Right lobe of liver (tissue), 6 donors: Measurements from ENCODE around the gene PNLIPRP1. TPM values are rescaled to one million over a fixed set of nuclear protein-coding genes. Genes with fewer than 3 reads are reported as not detected.

Experiments used
- ATAC-seq, 4 donors: fragments of 200-7000 bp; cut with Tn5 transposase; one replicate each; pipeline ENCODE4 v1.9.1; 2020; ENCODE audit warnings: mild to moderate bottlenecking in 4 of 4, moderate library complexity in 4 of 4
- DNase-seq, 3 donors: peaks; one replicate each; pipeline ENCODE4 v3.0.0-alpha.2; 2020
- H3K27ac ChIP-seq, 3 donors: fragments of 200-600 bp; one replicate each; pipeline ENCODE4 v1.8.0; 2022
- H3K27me3 ChIP-seq, 2 donors: fragments of 200-600 bp; one replicate each; pipeline ENCODE4 v1.8.0; 2022
- H3K36me3 ChIP-seq, 4 donors: fragments of 200-600 bp; sonication (generic) in 1 of 4; one replicate each; pipeline versions ENCODE4 v1.5.1 to v1.8.0; 2017 to 2022; ENCODE audit warnings: control low read depth in 1 of 4
- H3K4me1 ChIP-seq, 4 donors: fragments of 200-600 bp; sonication (generic) in 1 of 4; one replicate each; pipeline versions ENCODE4 v1.5.1 to v1.8.0; 2017 to 2022; ENCODE audit warnings: control low read depth in 1 of 4
- H3K4me3 ChIP-seq, 3 donors: fragments of 200-600 bp; one replicate each; pipeline ENCODE4 v1.8.0; 2022
- H3K9me3 ChIP-seq, 4 donors: fragments of 200-600 bp; sonication (generic) in 1 of 4; one replicate each; pipeline versions ENCODE4 v1.5.1 to v1.8.0; 2017 to 2022; ENCODE audit warnings: control low read depth in 1 of 4
- CTCF ChIP-seq, 4 donors: fragments of 200-600 bp in 3 of 4; fragments of 450-650 bp in 1 of 4; IDR thresholded peaks; one replicate each; pipeline versions ENCODE4 v1.5.1 to v1.8.0; 2016 to 2022; ENCODE audit warnings: antibody characterized with exemption in 4 of 4, mild to moderate bottlenecking in 2 of 4
- POLR2A ChIP-seq: fragments of 450-650 bp; IDR thresholded peaks from one replicate; pipeline ENCODE4 v1.6.1; 2017; ENCODE audit warnings: antibody characterized with exemption, mild to moderate bottlenecking
- WGBS: methylation state at CpG from one replicate; pipeline ENCODE4 v1.1.6; 2018; ENCODE audit warnings: low coverage, low lambda C conversion rate; ENCODE audit not compliant: insufficient coverage; ENCODE audit errors: missing lambda C conversion rate; 5-methylcytosine and 5-hydroxymethylcytosine counted together
- intact Hi-C, 2 donors: fragments of 100-400 bp; cut with DNase I; formaldehyde crosslinking; loops; one replicate each; pipeline versions ENCODE4 v1.11.2 to v1.14.1; 2022
- total RNA-seq, 6 experiments: library from RNA; depleted of rRNA in 2 of 6; stranded (reverse); fragments of >200 nt in 2 of 6; fragmentation: NEBNext Ultra II Directional in 3 of 6; extraction: Animal tissue kit (Norgen Biotek cat#: 25700) in 3 of 6; gene quantifications; one replicate each; pipeline versions ENCODE4 v1.1.0 to v1.2.4, GENCODE V29; 2016 to 2023
- donor health status: DM: no; HTN: yes; CAD: no.
- donor health status: DM: no; HTN: no; CAD: no.
- donor health status: DM: no; HTN: no; CAD: no.
- donor health status: DM: no; HTN: yes; CAD: no.
- donor health status: DM: no; HTN: yes; CAD: no.

Gene PNLIPRP1
- total RNA-seq, 6 experiments from 2014 or later, result not detected

DNA sequence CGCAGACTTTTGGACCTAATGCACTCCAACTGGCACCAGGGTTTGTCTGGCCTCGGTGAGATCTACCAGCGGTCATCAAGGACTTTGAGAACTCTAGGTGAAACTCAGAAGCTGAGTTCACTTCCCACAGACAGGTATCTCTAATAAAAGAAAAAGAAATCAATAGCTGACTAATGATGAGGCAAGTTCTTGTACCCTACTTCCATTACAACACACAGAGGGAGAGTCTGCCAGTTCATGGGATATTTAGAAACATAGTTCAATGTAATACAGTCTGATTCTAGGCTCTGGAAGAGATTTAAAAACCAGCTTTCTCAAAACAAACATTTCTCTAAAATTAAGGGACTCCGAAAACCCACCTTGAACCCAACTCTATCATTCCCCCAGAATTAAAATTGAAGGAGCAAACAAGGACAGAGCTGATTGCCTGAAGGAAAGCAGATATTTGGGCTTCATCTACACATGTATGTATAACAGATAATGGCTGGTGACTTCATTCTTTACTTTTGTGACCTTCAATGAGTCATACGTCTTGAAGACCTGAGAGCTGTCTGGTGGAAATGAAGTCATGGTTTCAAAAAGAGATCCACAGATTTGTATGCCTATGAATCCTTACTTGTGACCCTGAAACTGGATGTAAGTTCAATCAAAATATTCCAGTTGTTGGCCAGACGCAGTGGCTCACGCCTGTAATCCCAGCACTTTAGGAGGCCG is 2.7 kb upstream of the PNLIPRP1 start:
- ATAC-seq (peak in 2 of 4 donors; percentile 63 to 84), DNase-seq (no peak)
- Histone ChIP-seq H3K27me3 (peaks cover 3 to 6% of the 10 kb centered on the region in 2 donors), H3K27ac (no peak overlapping the region), H3K4me3 (no peak overlapping the region), H3K4me1 (peaks cover 0 to 4% (median 1%) of the 10 kb centered on the region in 4 donors), H3K9me3 (no peaks in the 10 kb centered on the region), H3K36me3 (no peaks in the 10 kb centered on the region)
- WGBS, result 75% methylated on average over 7 of the region's 8 CpGs
- TF ChIP-seq POLR2A (no peak), CTCF (IDR thresholded peaks at IDR 0.05) (no peak)
- intact Hi-C loops, result no loop called here

DNA sequence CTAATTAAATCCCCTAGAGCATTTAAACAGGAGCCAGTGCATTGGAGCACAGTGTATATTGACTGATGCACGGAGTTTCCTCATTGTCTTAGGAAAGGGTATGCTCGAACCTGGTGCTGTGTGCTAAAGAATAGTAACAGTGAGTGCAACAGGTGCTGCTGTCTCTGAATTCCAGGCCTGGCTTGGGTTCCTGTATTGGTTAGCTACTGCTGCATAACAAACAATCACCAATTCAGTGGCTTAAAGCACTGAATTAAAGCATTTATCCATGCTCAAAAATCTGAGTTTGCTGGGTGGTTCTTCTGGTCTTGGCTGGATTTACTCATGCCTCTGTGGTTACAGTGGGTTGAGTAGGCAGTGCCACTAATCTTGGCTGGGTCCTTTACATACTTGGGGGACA is 1.8 kb upstream of the PNLIPRP1 start:
- Histone ChIP-seq H3K27me3 (peaks cover 3 to 6% of the 10 kb centered on the region in 2 donors), H3K27ac (no peak overlapping the region), H3K36me3 (no peaks in the 10 kb centered on the region), H3K4me3 (no peak overlapping the region), H3K9me3 (no peaks in the 10 kb centered on the region), H3K4me1 (peaks cover 0 to 4% (median 1%) of the 10 kb centered on the region in 4 donors)
- TF ChIP-seq CTCF (IDR thresholded peaks at IDR 0.05) (no peak), POLR2A (no peak)
- ATAC-seq (no peak), DNase-seq (no peak)
- intact Hi-C loops, result no loop called here
- 50% methylated on average over 1 of the region's 2 CpGs for WGBS

DNA sequence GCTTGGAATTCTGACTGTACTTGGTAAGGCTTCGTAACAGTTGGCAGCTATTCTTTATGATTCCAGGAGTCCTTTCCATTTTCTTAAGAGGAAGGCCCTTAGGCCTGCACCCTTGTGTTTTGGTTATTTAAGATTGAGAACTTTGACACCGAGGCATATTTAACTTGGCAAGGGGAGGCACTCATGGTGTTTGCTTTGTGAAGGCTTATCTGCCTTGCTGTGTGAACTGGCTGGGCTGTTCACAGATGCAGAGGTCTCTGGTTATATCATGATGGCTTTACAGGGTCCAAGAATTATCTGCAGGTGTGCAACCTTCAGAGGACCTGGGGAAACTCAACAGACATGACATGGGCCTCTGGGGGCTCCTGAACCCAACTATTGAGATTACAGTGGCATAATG is 833 bp upstream of the PNLIPRP1 start:
- Histone ChIP-seq H3K36me3 (no peaks in the 10 kb centered on the region), H3K27ac (no peak overlapping the region), H3K27me3 (peaks cover 3 to 6% of the 10 kb centered on the region in 2 donors), H3K9me3 (no peaks in the 10 kb centered on the region), H3K4me3 (no peak overlapping the region), H3K4me1 (peaks cover 0 to 4% (median 1%) of the 10 kb centered on the region in 4 donors)
- ATAC-seq, result peak; percentile 86 to 90 (median 88)
- intact Hi-C loops, result no loop called here
- 35% methylated on average over 2 of the region's 2 CpGs for WGBS
- TF ChIP-seq POLR2A, result no peak
- no peak for TF ChIP-seq CTCF (IDR thresholded peaks at IDR 0.05)
- no peak for DNase-seq

- WGBS, result 62% methylated on average over 5 of the region's 5 CpGs
- Histone ChIP-seq H3K4me1 (peaks cover 0 to 3% (median under 1%) of the 10 kb centered on the region in 4 donors), H3K4me3 (no peak overlapping the region), H3K27ac (no peak overlapping the region), H3K9me3 (no peaks in the 10 kb centered on the region), H3K27me3 (no peaks in the 10 kb centered on the region), H3K36me3 (no peaks in the 10 kb centered on the region)
- DNase-seq (no peak), ATAC-seq (no peak)
- TF ChIP-seq POLR2A (no peak), CTCF (IDR thresholded peaks at IDR 0.05) (no peak)
- intact Hi-C loops, result no loop called here
These were observed 2.5 kb downstream of the PNLIPRP1 start for GRCh38 chr10:116593139-116593740.
